HG03135 (cell line): ENCODE results near the gene RBM12.
A peak's percentile ranks its signal among the peaks of the same experiment; 100 is the strongest.

ENCODE experiments used
- ATAC-seq: cut with Tn5 transposase; IDR thresholded peaks from one replicate; pipeline ENCODE4 v1.9.1; 2021; ENCODE audit warnings: mild to moderate bottlenecking, moderate library complexity; ENCODE audit not compliant: unreplicated experiment

RBM12 gene

DNA sequence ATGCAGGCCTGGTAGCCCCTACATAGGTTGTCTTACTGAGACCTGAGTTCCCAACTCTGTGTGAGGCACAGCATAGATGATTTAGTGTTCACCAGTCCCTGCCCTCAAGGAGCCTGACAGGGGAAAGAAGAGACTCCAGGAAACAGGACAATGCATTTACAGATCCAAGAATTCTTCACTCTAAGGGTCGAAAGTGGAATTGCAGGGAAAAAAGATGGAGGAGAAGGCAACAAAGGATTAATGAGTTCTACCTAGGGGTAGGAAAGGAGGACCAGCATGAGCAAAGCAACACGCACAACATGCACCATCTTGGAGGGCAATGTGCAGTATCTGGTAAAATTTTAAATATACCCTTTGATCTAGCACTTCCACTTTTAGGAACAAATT is 43.1 kb downstream of the RBM12 start:
- ATAC-seq = no peak

DNA sequence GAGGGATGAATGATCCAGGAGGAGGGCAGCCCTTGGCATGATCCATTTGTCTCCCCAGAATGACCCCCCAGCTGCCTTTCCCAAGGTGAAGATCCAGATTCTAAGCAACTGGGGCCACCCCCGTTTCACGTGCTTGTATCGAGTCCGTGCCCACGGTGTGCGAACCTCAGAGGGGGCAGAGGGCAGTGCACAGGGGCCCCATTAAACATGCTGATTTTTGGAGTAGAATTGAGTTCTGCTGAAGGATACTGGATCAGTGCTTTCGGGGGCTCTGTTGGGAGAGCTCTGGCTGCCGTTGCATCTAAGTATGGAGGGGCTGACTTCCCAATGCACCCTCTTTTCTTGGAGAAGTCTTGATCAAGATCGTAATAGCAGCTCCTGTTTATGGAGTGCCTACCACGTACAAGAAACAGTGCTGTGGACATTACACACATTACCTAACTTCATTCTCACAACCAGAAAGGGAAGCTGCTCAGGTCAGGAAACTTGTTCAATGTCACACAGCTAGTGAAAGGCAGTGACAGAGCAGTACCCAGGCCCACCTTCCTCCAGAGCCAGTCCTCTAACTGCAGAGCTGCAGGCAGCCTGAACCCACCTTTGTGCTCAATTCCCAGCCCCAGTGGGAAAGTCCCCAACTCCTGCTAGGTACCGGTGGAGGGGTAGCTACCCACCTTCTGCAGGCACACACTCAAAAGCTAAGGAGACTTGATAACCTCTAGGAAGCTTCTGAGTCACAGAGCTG is 43.7 kb downstream of the RBM12 start:
- no peak for ATAC-seq

DNA sequence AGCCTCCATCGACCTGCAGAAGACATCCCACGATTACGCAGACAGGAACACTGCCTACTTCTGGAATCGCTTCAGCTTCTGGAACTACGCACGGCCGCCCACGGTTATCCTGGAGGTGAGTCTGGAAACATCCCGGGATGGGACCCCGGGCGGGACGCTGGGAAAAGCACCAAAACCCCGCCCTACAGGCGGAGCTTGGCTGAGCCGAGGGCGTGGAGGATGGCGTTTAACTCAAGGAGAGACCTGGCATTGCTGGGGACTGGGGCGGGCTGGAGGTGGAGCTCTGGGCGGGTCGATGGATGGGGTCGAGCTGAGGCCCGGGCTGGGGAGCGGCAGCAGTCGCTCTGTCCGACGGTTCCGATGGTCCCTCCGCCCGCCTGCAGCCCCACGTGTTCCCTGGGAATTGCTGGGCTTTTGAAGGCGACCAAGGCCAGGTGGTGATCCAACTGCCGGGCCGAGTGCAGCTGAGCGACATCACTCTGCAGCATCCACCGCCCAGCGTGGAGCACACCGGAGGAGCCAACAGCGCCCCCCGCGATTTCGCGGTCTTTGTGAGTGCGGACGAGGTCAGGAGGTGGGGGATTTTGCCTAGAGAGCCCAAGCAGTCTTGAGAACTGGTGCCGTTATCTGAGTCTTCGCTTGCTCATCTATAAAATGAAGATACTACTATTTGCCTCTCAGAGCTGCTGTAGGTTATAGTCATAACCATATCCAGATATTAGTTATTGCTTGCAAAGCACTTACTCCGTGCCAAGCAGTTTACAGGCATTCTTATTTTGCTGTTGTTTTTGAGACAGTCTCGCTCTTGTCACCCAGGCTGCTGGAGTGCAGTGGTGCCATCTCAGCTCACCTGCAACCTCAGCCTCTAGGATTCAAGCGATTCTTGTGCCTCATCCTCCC is 45.3 kb downstream of the RBM12 start:
- ATAC-seq = peak; percentile 31

DNA sequence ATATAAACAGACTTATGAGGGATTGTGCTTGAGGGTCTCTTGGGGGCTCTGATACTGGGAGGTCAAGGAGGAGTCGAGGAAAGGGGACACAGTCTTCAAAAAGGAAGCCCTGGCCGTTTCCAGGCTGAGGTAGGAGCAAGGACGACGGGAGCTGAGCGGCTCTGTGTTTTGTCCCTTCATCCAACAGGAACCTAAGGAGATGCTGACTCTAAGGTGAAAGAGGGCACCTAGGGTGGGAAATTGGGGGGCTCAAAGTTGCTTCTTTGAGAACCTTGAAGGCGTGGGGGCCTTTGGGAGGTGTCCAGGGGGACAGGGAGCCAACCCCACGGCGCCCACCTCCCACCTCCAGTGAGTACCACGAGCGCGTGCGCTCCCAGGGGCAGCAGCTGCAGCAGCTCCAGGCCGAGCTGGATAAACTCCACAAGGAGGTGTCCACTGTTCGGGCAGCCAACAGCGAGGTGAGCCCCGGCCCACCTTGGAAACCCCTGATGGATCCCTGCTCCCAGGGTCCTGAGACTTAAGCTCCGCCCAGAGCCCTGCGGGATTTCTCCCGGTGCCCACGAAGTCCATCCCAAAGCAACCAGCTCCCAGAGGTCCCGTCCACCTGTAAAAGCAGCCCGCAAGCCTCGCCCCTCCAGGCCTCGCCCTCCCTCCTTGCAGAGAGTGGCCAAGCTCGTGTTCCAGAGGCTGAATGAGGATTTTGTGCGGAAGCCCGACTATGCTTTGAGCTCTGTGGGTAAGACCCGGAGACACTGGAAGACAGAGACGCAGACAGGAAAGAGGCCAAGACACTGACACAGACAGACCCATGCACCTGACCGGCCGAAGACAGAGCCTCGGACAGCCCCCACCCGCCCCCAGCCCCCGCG is 46.2 kb downstream of the RBM12 start:
- ATAC-seq = no peak

DNA sequence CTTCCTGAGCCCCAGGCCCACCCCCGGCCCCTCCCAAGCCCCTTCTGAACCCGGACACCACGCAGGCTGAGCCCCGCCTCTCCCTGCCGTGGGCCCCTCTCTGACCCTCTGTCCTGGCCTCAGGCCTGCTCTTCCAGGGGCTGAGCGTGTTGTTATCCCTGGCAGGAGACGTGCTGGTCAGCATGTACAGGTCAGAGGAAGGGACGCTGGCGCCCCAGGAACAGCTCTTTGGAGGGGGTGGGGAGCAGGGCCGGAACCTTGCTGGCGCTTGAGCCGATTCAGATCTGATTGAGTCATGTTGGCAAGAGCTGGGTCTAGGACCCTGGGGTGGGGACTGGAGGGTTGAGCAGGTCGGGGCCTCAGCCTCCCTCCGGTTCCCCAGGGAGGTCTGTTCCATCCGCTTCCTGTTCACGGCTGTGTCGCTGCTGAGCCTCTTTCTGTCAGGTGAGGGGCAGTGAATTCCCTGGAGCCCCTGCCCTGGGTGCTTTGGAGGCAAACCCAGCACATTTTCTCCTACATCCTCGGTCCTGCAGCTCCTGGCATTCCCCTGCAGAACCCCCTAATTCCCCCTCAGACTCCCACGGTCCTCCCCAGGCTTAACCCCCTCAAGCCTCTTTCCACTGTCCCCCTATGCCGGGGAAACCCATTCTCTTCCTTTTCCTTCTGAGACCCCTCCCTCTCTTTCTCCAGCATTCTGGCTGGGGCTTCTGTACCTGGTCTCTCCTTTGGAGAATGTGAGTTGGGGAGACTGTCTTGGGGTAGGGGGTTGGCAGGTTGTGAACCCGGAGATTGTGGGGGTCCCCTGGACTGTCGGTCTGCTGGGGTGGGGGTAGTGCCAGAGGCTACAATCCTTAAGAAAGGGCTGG is 47.1 kb downstream of the RBM12 start:
- ATAC-seq = no peak

DNA sequence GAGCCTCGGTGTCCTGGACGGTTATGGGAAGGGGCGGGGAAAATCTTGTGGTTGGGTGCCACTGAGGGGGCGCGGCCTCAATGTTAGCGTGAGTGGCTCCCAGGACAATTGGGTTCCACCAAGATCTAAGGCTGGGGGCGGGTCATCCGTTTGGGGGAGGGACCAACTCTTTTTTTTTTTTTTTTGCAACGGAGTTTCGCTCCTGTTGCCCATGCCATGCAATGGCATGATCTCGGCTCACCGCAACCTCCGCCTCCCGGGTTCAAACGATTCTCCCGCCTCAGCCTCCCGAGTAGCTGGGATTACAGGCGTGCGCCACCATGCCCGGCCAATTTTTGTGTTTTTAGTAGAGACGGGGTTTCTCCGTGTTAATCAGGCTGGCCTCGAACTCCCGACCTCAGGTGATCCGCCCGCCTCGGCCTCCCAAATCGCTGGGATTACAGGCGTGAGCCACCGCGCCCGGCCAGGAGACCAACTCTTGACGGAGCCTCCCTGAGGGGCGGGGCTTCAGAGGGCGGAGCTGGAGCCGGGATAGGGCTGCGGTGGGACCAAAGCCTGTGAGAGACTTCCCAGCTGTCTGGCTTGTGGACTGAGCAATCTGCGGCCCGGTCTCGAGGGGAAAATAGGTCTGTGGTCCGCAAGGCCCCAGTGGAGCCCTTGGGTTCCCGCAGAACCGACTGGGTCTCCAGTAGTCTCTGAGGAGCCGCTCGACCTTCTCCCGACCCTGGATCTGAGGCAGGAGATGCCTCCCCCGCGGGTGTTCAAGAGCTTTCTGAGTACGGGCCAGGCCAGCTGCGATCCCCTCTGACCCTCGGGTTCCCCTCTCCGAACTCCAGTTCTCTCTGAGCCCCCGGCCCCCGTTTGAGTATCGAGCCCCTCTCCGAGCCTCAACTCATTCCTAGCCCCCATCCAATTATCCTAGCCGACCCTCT is 48.0 kb downstream of the RBM12 start:
- no peak for ATAC-seq

DNA sequence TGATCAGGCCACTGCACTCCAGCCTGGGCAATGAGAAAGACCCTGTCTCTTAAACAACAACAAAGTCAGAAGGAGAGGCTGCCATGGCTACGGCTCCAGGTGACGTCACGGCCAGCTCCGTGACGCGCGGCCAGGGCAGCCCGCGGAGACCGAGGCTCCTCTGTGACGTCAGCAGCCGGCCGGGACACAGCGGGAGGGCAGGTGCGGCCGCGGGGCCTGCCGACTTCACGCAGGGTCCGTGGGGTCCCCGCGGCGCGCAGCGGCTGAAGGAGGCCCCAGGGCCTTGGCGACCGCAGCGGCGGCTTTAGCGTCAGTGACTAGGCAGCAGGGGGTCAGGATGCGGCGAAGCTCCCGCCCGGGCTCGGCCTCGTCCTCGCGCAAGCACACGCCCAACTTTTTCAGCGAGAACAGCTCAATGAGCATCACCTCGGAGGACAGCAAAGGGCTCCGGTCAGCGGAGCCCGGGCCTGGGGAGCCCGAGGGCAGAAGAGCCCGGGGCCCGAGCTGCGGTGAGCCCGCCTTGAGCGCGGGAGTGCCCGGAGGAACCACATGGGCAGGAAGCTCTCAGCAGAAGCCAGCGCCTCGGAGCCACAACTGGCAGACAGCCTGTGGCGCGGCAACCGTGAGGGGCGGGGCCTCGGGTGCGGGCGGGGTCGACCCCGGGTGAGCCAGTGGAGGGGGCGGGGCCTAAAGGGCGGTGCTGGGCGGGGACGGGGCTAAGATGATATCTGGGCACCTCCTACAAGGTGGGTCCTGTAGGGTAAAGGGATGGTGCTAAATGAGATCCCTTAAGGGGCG is 48.8 kb downstream of the RBM12 start, which contains the start of gene SPAG4:
SPAG4 (plus strand) TSS at position 163 of the 798 bp plus-strand sequence; CDS start at position 338, 175 bp downstream.
- peak; percentile 75 for ATAC-seq

DNA sequence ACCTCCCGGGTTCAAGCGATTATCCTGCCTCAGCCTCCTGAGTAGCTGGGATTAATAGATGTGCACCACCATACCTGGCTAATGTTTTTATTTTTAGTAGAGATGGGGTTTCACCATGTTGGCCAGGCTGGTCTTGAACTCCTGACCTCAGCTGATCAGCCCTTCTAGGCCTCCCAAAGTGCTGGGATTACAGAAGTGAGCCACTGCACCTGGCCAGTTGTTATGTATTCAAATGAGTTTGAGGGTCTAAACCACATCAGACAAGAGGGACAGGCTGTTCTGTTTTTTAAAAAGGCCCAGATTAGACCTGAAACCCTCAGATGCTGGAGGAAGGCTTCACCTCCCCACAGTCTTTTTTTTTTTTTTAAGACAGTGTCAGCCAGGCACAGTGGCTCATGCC is 53.2 kb downstream of the RBM12 start:
- no peak for ATAC-seq

DNA sequence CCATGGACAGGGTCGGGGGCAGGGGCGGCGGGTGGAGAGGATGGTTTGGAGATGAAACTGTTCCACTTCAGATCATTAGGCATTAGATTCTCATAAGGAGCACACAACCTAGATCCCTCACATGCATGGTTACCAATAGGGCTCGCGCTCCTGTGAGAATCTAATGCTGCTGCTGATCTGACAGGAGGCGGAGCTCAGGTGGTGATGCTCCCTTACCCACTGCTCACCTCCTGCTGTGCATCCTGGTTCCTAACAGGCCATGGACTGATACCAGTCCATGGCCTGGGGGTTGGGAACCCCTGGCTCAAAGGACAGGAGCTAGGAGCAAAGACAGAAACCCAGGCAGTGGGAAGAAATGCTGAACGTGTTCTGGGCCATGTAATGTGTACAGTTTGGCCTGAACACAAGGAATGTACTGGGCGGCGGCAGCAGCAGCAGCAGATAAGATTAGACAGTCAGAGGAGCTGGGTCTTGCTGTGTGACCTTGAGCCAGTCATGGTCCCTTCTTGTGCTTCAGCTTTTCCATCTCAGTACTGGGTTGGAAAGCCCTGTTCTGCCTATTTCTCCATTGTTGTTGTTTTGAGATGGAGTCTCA is 53.8 kb downstream of the RBM12 start:
- ATAC-seq = no peak

DNA sequence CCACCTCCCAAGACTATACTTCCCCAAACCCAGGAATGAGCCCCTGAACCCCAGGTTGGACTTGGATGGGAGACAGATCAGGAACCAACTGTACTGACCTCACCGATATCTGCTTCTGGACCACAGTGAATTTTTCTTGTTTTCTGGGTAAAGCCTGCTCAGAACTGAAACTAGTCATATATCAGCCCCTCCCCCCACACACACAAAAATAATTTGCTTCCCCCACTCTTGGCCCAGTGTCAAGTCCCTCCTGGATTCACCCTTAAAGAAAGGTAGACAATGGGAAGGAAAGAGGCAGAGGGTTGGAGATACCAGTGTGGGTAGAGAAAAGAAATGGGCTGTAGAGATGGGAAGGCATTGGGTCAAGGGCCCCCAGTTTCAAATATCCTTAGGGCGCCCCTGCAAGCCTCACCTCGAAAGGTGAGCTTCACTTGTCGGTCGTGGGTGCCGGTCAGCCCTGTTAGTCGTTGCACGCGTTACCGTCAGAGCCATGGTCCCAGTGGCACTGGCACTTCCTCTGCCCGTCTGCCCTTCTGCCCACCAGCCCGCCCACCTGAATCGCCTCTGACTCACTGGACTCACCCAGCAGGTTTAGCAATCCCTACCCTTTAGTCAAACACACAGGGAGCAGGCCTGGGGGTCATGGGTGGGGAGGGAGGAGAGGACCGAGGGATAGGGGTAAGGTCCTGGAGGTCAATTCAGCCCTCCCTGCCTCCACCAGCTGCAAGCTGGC is 57.5 kb downstream of the RBM12 start:
- ATAC-seq = no peak

DNA sequence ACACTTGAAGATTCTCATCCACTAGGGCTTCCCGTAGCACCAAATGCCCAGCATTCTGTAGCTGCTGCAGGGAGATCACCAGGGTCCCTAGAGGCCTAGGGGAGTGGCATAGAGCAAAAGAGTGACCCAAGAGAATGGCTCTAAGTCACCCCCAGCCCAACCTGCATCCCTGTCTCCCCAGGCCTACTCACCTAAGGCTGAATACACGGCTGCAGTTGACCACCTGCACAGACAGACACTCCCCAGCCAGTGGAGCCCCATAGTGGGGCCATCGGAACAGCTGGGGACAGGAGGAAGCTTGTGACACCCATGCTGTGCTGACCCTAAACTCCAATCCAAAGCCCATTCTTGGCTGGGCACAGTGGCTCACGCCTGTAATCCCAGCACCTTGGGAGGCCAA is 58.6 kb downstream of the RBM12 start:
- ATAC-seq = no peak

DNA sequence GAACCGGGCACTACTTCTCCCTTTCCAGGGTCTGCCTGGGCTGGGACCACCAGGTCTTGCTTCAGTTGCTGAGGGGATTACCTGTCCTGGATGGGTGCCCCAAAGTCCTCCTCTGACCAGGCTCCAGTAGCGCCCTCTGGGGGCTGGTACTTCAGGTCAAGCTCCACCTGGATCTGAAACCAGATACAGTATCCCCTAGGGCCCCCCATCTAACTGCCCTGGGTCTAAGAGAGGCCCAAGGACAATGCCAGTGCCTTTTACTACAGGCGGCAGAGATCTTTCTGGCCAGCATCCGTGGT is 60.3 kb downstream of the RBM12 start:
- no peak for ATAC-seq

DNA sequence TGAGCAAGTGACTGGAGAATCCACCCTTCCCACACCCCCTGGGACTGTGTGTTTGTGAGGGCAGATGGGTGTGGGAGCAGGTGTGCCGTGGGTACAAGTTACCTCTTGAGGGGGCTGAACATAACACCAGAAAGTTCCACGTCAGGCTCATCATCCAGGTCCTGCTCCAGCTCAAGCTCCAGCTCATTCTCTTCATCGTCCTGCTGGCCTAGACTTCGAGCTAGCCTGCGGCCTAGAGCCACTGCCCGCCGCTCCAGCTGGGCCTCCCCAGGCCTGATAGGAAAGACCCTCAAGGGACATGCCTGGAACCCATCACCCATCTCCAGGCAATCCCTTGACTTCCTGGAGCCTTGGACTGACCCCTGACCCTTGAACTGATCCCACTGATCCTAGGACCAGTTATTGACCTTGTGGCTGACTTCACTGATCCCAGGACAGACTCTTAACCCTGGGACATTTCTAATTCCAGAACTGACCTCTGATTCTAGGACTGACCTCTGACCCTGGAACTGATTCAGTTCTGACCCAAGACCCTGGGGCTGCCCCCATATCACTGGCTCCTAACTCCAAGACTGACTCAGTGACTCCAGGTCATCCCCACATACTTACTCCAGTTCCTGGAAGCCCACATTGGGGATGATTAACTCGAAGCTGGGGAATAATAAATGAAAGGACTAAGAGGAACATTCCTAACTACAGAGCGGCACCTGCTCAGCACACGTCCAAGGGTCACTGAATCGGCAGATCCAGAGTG is 60.8 kb downstream of the RBM12 start:
- no peak for ATAC-seq

DNA sequence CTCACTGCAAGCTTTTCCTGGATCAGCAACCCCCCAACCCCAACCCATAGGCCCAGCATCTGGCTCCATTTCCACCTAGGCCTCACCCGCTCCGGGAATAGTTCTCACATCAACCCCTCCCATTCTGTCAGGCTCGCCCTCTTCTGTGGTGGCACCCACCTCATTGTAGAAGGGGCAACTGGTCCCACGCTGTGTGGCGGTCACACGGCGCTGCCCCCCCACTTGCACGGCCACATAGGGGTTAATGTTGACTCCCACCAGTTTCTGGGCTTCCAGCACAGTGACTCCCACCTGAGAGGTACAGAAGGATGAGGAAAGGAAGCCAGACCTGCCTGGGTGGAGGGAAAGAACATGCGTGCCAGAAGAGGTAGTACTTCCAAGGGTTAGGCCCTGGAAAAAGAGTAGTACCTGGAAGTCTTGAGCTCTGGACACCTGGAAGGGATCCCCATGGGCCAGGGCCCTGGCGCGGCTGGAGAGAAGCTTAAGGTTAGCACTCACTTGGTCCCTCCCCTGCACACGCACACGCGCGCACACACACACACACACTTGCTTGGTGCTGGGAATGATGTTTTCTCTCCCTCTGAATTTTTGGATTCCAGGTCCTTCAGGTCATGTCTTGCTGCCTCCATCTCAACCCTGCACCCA is 61.7 kb downstream of the RBM12 start:
- no peak for ATAC-seq

DNA sequence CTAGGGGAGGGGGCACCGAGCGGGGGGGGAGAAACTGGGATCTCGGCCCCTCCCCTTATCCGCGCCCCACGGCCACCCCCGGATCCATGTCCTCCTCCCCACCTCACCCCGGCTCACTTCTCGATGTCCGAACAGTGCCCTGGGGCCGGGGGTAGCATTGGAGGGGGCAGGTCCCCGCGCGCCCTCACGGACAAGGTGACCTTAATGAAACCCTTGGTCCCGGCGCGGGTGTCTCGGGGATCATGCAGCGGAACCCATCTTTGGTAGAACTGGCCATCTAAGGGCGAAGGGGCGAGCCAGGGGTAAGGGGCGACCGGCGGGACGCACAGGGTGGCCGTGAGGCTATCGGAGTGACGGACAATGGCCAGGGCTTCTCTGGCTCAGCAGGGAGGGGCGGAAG is 62.7 kb downstream of the RBM12 start:
- no peak for ATAC-seq
